ENCODE data around the gene CEBPE. TPM values are rescaled to one million over a fixed set of nuclear protein-coding genes. Genes with fewer than 3 reads are reported as not detected.

The CEBPE gene
- total and polyA plus RNA-seq, 11 donors: 0.18 to 0.32 (median 0.24) TPM; not detected in 8

GRCh38 chr14:23104591-23105347, 14.3 kb downstream of the CEBPE start, which contains the start of gene CIROP:
Gene CIROP, minus strand, starts transcription at chr14:23104989. Its CDS starts 69 bp downstream, at chr14:23104920.
- H3K27ac ChIP-seq: no peak within 1 kb of the TSS
- peaks cover 0 to 1% (median 0%) of the 10 kb centered on the region in 9 donors for H3K36me3 ChIP-seq
- no peaks in the 10 kb centered on the region for H3K9me3 ChIP-seq
- WGBS, 4 donors: 62 to 77% (median 71%) methylated on average over 11 of the region's 11 CpGs
- peaks cover 0 to 4% (median 0%) of the 10 kb centered on the region in 12 donors for H3K4me1 ChIP-seq
- intact Hi-C loops (cut with DNase I): loop anchor here in 3 of 10 donors (5.0 kb wide), 1 partner anchor 32 kb away; no protein-coding TSS in a partner anchor
- ATAC-seq (no peak), DNase-seq (no peak)
- TF ChIP-seq POLR2A (IDR thresholded peaks at IDR 0.05) (no peak), CTCF (IDR thresholded peaks at IDR 0.05) (no peak)
- no peaks in the 10 kb centered on the region for H3K27me3 ChIP-seq
- H3K4me3 ChIP-seq: no peak within 1 kb of the TSS

- Histone ChIP-seq H3K4me3 (no peak overlapping the region), H3K4me1 (peaks cover 0 to 10% (median 1%) of the 10 kb centered on the region in 12 donors), H3K27me3 (no peaks in the 10 kb centered on the region), H3K9me3 (no peaks in the 10 kb centered on the region), H3K36me3 (peaks cover 0 to 8% (median under 1%) of the 10 kb centered on the region in 9 donors), H3K27ac (no peak overlapping the region)
- DNase-seq (no peak), ATAC-seq (no peak)
- WGBS, 4 donors: 72 to 86% (median 82%) methylated on average over 6 of the region's 6 CpGs
- TF ChIP-seq CTCF (IDR thresholded peaks at IDR 0.05) (no peak), POLR2A (IDR thresholded peaks at IDR 0.05) (no peak)
- intact Hi-C loops (cut with DNase I): no loop called here
Measured at GRCh38 chr14:23104070-23104590, 14.9 kb downstream of the CEBPE start.

GRCh38 chr14:23103581-23103980, 15.5 kb downstream of the CEBPE start:
- intact Hi-C loops (cut with DNase I): no loop called here

More at GRCh38 chr14:23103581-23103980, 15.5 kb downstream of the CEBPE start:
- DNase-seq (no peak), ATAC-seq (no peak)
- 85 to 87% (median 87%) methylated on average over 4 of the region's 4 CpGs for WGBS, 4 donors
- Histone ChIP-seq H3K27ac (no peak overlapping the region), H3K27me3 (no peaks in the 10 kb centered on the region), H3K4me3 (no peak overlapping the region), H3K9me3 (no peaks in the 10 kb centered on the region), H3K36me3 (peaks cover 0 to 13% (median 4%) of the 10 kb centered on the region in 9 donors), H3K4me1 (peaks cover 0 to 15% (median 2%) of the 10 kb centered on the region in 12 donors)
- TF ChIP-seq CTCF (IDR thresholded peaks at IDR 0.05) (no peak), POLR2A (IDR thresholded peaks at IDR 0.05) (no peak)
